ENCODE results near the gene COMMD1. TPM values are rescaled to one million over a fixed set of nuclear protein-coding genes. Genes with fewer than 3 reads are reported as not detected.

The COMMD1 gene
- polyA plus RNA-seq, 2 of the 4 experiments (the other 2 are of a cell fraction), result 54.1 to 57.3 TPM

- POLR2A ChIA-PET, result interaction anchor here (0.6 kb wide), 1 partner anchor 355 kb away, joined by 3 read pairs; no protein-coding TSS in a partner anchor
- TF ChIP-seq NPAS2 (CRISPR knock-in tag; IDR thresholded peaks at IDR 0.05; ENCODE audit: borderline replicate concordance) (no peak), POLR2AphosphoS2 (conservative IDR thresholded peaks at IDR 0.05; ENCODE audit: low read length) (no peak), HOXB13 (CRISPR knock-in tag; IDR thresholded peaks at IDR 0.05; ENCODE audit: low read depth) (no peak), ESRRA (IDR thresholded peaks at IDR 0.05; ENCODE audit: borderline replicate concordance, low read length) (no peak)
- no peak overlapping the region for H3K4me2 ChIP-seq
- DNase-seq (ENCODE audit: low read depth in 1 of 2, low spot score in 1 of 2) (no peak), ATAC-seq (no peak), FAIRE-seq (no peak)
- H3K4me3 ChIP-seq, result no peak overlapping the region
- 88% methylated on average over 2 of the region's 2 CpGs for WGBS (ENCODE audit: missing lambda C conversion rate)
- no peaks in the 10 kb centered on the region for H3K4me1 ChIP-seq
- H3K27ac ChIP-seq, result no peak overlapping the region
- CTCF ChIA-PET, result interaction anchor here (1.0 to 1.2 kb wide), 4 partner anchors 11 to 109 kb away, joined by 3 to 4 read pairs (median 4); no protein-coding TSS in a partner anchor
- H3K9me3 ChIP-seq, result no peaks in the 10 kb centered on the region
Measured at GRCh38 chr2:62101886-62102285, 196.4 kb downstream of the COMMD1 start.

GRCh38 chr2:62102402-62102920 lies 197.0 kb downstream of the COMMD1 start:
- no peak for FAIRE-seq

GRCh38 chr2:62109554-62109953 lies 204.1 kb downstream of the COMMD1 start:
- CTCF ChIA-PET, result no interaction called here
- no peaks in the 10 kb centered on the region for H3K4me1 ChIP-seq
- H3K4me3 ChIP-seq, result no peak overlapping the region
- no peak for DNase-seq (ENCODE audit: low read depth in 1 of 2, low spot score in 1 of 2)
- POLR2A ChIA-PET, result no interaction called here
- WGBS (ENCODE audit: missing lambda C conversion rate), result 85% methylated on average over 2 of the region's 2 CpGs
- TF ChIP-seq SREBF2 (IDR thresholded peaks at IDR 0.05), result no peak
- no peak for FAIRE-seq
- H3K9me3 ChIP-seq, result no peaks in the 10 kb centered on the region
- no peak overlapping the region for H3K27ac ChIP-seq
- ATAC-seq, result no peak
- H3K4me2 ChIP-seq, result no peak overlapping the region

More at GRCh38 chr2:62102402-62102920, 197.0 kb downstream of the COMMD1 start:
- H3K4me2 ChIP-seq, result no peak overlapping the region
- ATAC-seq (no peak), DNase-seq (ENCODE audit: low read depth in 1 of 2, low spot score in 1 of 2) (no peak)
- no peak overlapping the region for H3K4me3 ChIP-seq
- H3K9me3 ChIP-seq, result no peaks in the 10 kb centered on the region
- H3K27ac ChIP-seq, result no peak overlapping the region
- ChIA-PET CTCF (interaction anchor here (1.0 to 1.2 kb wide), 3 partner anchors 11 to 109 kb away, joined by 3 to 4 read pairs (median 3); no protein-coding TSS in a partner anchor), POLR2A (no interaction called here)
- 90% methylated on average over 1 of the region's 1 CpG for WGBS (ENCODE audit: missing lambda C conversion rate)
- TF ChIP-seq CEBPB (IDR thresholded peaks at IDR 0.05), result no peak
- no peak for TF ChIP-seq USF2 (IDR thresholded peaks at IDR 0.05)
- TF ChIP-seq ATOH8 (CRISPR knock-in tag; IDR thresholded peaks at IDR 0.05; ENCODE audit: low read depth), result no peak
- no peak for TF ChIP-seq ZSCAN20 (CRISPR knock-in tag; IDR thresholded peaks at IDR 0.05)
- TF ChIP-seq EHF (CRISPR knock-in tag; IDR thresholded peaks at IDR 0.05), result no peak
- TF ChIP-seq ZNF302 (CRISPR knock-in tag; IDR thresholded peaks at IDR 0.05), result no peak
- no peak for TF ChIP-seq NPAS2 (CRISPR knock-in tag; IDR thresholded peaks at IDR 0.05; ENCODE audit: borderline replicate concordance)
- TF ChIP-seq BCL3 (IDR thresholded peaks at IDR 0.05), result no peak
- TF ChIP-seq FOXS1 (CRISPR knock-in tag; IDR thresholded peaks at IDR 0.05), result no peak
- TF ChIP-seq HDAC2 (IDR thresholded peaks at IDR 0.05), result no peak
- no peak for TF ChIP-seq GATA3 (IDR thresholded peaks at IDR 0.05; ENCODE audit: borderline replicate concordance)
- TF ChIP-seq POLR2AphosphoS2 (conservative IDR thresholded peaks at IDR 0.05; ENCODE audit: low read length), result no peak
- no peak for TF ChIP-seq RARB (CRISPR knock-in tag; IDR thresholded peaks at IDR 0.05)
- TF ChIP-seq ZFP36 (IDR thresholded peaks at IDR 0.05; ENCODE audit: borderline replicate concordance, partially characterized antibody), result no peak
- H3K4me1 ChIP-seq, result no peaks in the 10 kb centered on the region
